HG02840 (cell line): Measurements from ENCODE around the gene ZNF362.

Experiments used
- ATAC-seq: cut with Tn5 transposase; IDR thresholded peaks from one replicate; pipeline ENCODE4 v1.9.1; 2021; ENCODE audit warnings: mild to moderate bottlenecking, moderate library complexity, moderate number of reproducible peaks; ENCODE audit not compliant: unreplicated experiment, low FRiP score

Gene ZNF362

GRCh38 chr1:33244143-33244808 lies 12.0 kb upstream of the ZNF362 start:
- ATAC-seq, result no peak

DNA sequence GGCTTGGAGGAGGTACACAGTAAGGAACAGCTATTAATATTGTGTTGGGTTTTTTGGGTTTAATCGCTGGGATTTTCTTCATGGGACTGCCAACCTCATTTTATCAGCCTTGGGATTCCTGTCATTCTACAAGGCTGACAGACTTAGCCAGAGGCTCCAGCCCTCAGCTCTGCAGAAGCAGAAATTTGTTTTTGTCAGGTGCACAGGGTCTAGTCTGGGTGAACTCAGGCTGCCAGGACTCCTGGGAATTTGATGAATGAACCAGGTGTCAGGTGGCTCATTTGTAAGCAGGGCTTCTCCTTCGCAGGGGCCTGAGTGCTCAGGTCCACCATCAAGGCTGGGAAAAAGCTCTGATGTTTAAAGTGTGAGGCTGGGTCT lies 11.5 kb upstream of the ZNF362 start:
- no peak for ATAC-seq

- no peak for ATAC-seq
Observed at GRCh38 chr1:33246171-33246570, 10.1 kb upstream of the ZNF362 start.

- no peak for ATAC-seq
Observed at GRCh38 chr1:33247545-33247944, 8.7 kb upstream of the ZNF362 start.

DNA sequence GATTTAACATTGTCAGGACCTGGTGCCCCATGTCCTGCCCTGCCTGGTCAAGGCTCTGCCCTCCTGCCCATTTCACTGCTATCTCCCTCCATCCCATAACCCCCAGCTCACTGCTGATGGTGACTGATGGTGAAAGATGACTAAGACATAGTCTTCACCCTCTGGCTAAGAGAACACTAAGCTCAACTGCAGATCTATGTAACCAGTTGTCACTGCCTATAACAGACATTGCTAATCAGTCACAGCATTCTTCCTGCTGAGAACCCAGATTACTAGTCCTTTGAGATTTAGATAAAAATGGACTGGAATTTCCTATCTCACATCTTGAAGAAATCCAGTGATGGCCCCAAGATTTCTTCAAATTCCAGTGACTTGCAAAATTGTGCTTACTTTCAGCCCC lies 8.0 kb upstream of the ZNF362 start:
- ATAC-seq, result no peak

- ATAC-seq, result no peak
Observed at GRCh38 chr1:33249422-33249821, 6.9 kb upstream of the ZNF362 start.

GRCh38 chr1:33250217-33250616 lies 6.1 kb upstream of the ZNF362 start:
- no peak for ATAC-seq

- ATAC-seq, result no peak
Observed at GRCh38 chr1:33250724-33251123, 5.6 kb upstream of the ZNF362 start.

DNA sequence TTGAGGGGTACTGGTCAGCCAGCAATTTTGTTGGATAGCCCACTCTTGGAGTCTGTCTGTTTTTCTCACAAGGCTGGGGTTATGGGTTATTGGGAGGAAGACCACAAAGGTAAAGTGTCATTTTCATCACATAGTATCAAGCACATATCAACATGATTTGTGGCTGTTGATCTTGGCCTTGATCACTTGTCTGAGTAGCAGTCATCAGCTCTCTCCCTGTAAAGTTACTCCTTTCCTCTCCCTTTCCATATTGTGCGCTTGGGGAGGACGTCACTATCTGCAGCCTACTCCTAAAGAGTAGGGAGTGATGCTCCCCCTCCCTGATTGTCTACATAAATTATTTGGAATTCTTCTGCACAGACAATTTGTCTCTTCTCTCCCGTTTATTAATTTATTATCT lies 1.8 kb upstream of the ZNF362 start:
- no peak for ATAC-seq

DNA sequence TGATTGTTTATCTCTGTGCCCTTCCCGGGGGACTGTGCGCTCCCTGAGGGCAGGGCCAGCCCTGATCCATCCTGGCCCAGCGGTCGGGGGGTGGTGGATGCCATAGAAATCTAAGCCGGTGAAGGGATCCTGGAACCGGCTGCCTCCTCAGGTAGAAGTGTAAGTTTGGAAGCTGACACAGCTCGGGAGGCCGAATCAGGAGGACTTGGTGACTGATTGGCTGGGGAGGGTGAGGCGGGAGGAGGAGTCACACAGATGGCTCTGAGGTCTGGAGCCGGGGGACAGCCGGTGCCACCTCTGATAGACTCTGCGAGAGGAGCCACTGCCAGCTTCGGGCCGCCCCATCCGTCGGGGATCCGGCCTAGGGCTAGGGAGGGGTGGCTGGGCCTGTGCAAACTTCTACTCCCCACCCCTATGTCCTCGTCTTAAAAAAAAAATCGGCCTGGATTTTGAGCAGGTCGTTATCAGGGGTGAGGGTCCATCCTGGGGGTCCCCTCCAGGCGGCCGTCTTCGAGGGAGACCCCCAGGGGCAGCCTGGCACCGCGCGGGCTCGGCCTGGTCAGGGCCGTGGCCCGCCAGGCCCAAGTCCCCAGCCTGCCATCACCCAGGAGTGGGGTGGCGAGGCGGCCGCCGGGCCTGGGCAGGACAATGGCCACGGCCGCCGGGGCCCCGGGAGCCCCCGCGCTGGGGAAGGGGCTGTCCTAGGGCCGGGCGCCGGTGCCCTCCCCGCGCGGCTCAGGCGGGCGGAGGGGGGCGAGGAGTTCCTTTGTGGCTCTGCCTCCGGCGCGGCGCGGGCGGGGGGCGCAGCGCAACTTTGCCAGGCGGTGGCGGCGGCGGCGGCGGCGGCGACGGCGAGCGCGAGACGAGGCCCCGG lies 708 bp upstream of the ZNF362 start:
- ATAC-seq, result no peak

DNA sequence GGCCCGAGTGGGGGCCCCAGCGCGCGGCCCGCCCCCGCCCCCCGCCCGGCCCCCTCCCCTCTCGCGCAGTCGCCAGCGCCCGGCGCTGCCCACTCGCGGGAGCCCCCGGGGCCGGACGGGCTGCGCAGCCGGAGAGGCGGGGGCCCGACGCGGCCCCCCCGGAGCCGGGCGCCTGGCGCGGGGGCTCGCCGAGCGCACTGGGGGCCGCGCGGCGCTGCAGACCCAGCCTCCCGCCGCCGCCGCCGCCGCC lies 146 bp upstream of the ZNF362 start:
- ATAC-seq, result no peak

DNA sequence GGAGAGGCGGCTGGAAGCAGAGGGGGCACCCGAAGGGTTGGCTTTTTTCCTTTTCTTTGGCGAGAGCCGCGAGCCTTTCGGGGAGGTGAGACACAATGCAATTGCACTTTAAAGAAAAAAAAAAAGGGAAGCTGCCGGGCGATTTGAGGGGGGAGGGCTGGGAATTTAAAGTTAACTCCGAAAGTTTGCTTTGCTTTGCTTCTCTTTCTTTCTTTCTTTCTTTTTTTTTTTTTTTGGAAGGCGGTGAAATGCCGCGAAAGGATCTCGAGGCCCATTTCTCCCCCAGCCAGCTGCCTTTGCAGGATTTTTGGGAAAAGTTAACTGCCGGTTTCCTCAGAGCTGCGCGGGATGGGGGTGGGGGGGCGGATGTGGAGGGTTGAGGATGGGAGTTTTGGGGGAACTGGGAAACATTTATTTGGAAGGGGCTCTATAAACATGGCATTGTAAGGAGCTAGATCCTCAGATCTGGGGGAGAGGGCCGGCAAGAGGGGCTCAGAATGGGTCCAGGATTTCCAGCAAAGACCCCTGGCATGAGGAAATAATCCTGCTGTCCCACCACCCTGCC lies 997 bp downstream of the ZNF362 start:
- no peak for ATAC-seq

DNA sequence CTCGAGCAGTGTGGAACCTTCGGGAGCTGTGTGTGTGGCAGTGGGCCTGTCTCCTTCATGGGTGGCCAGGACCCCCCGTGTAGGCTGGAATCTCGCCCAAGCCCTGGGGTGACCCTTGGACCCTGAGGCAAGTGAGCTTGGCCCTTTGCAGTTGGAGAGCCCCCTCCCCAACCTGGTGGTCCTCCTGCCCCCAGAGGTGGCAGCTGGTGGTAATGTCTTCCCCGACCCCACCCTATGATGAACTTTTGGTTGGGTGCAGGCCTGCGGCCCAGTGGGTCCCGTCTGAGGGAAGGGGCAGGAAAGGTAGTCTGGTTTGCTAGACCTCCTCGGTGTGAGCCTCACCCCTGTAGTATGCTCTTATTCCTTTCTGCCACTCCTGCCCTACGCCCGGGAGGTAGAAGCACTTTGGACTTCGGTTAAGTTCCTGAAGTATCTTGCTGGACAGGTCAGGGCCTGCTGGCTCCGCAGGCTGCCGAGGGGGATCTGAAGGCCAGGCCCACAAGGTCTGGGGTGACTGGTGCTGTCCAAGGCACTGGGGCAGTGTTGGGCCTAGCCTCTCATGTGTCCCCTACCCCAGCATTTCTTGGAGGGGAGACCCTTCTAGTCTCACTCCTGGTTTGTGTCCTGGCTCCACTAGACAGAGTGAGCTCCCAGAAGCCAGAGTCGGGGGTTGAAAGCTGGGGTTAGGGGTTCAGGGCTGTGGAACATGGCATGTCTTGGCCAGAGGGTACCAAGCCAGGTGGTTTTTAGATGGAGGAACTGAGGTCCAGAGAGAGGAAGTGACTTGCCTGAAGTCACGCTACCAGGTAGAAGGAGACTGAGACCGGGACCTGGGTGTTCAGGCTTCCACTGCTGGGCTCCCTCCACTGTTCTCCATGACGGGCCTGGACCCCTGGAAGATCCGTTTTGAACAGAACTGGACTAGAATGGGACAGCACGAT lies 1.8 kb downstream of the ZNF362 start:
- no peak for ATAC-seq

- ATAC-seq, result no peak
Observed at GRCh38 chr1:33258788-33259274, 2.5 kb downstream of the ZNF362 start.

DNA sequence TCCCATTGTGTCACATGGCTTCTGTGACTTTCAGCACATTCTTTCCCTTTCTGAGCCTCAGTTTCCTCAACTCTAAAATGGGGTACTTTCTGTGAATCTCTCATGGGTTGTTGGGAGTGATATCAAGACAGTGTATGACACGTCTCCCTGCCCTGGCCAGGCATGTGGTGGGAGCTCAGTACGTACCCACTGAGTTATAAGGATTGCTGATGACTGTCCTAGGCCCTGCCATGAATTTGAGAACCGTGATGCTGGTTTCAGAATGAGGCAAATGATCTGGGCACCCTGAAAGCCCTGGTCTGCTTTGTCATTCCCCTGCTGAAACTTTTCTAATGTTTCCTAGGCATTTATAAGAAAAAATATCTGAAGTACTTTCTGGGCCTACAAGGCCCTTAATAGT lies 3.6 kb downstream of the ZNF362 start:
- ATAC-seq, result no peak

- no peak for ATAC-seq
Observed at GRCh38 chr1:33260439-33260838, 4.1 kb downstream of the ZNF362 start.

DNA sequence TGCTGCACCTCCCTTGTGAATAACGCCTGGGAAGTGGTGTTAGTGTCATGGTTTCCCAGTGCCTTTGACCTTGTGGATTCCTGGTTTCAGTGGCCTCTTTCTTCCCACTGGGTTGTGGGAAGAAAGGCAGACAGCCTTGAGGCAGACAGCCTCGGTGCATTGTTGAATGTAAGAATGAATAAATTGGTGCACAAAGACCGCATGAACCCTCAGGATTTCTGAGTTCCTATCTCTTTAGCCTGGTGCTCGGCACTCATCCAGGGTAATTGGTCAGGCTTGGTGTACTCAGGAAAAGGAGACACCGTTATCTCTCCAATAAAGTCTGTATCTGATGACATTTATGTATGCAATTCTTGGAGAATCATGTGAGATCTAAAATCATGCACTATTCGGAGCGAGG lies 5.1 kb downstream of the ZNF362 start:
- ATAC-seq, result no peak

DNA sequence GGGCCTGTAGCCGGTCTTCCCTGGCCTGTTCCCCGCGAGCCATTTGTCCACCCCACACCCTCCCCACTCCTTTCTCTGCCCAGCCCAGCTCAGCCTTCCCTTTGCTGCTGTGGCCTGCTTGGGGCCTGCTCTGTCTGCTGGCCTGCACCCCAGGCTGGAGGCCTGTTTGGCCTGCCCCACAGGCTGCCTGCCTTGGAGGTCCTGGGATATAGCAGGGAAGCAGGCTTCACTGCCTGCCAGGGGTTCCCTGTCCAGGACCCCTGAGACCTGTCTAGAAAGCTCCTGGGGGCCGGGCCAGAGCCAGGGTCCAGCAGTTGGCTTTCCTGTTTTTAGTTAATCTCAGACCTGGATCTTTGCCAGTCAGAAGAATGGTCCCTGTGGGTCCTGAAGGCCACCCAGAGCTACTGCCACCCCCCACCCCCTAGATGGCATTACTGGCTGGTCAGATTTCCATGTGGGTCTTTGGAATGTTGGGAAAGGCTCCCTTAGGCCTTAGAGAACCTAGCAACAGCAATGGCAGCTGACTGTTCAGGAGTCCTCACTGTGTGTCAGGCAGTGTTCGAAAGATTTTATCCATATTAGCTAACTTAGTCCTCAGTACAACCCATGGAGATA lies 7.7 kb downstream of the ZNF362 start:
- no peak for ATAC-seq

DNA sequence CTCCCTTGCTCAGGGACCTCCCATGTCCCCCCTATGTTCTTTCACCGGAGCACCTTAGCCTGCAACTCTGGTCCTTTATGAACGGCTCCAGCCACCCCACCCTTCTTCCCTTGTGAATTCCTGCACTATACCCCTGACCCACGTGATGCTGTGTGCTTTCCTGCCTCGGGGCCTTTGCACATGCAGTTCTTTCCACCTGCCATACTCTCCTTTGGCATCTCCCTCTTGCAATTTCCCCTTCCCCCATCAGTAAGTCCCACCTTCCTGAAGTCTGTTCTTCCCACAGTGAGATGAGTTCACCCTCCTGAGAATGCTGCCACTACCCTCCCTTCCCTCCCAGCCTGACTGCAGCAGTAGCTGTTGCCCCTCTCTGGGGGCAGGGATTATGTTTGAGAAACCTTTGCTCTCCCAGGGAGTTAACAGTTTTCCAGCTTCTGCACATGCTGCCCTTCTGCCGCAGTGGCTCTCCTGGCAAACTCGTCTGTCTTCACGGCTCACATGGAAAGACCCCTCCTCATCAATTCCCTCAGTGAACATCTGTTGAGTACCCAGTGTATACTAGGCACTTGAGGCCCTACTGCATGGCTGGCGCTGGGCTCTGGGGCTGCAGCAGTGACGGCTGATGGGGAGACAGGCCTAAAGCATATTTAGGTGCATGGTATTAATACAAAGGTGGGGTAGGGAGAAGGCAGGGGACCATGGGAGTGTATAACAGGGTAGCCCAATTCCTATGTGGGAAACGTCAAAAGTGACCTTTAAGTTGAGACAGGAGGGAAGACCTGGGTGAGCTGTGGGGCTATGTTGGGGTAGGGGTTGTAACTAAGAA lies 9.7 kb downstream of the ZNF362 start:
- no peak for ATAC-seq

DNA sequence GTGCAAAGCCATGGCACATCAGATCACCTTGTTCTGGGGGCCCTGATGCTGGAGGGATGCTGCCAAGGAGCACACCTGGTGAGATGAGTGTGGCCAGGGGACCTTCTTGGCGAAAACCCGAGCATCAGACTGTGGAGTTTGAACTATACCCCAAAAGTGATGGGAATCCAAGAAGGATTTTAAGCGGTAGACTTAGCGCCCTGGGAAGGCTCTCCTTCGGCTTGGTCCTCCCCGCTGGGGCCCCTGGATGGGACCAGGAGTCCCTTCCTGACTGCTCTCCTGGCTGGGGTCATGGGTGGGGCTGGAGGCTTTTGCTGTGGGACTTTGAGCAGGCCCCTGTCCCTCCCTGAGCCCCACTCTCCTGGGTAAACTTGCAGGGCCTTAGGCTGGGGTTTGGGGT lies 10.5 kb downstream of the ZNF362 start:
- ATAC-seq, result no peak
